NCI-H1694 (cell line): ENCODE results near the gene ZNF568.

ENCODE experiments used
- DNase-seq: peaks from one replicate; lab custom pipeline; 2025; lab: John Stamatoyannopoulos, UW

ZNF568 gene

GRCh38 chr19:36915992-36916830 is at the start of gene ZNF568, which contains the start of gene ZNF829:
ZNF568 (plus strand) TSS chr19:36916332; CDS start chr19:36922771, 6,439 bp downstream.
ZNF829 (minus strand) TSS chr19:36916291; CDS start chr19:36915167, 1,124 bp downstream.
- DNase-seq, result no peak

GRCh38 chr19:36876993-36877938 is 38.9 kb upstream of the ZNF568 start:
- DNase-seq, result no peak

GRCh38 chr19:36891768-36892357 is 24.3 kb upstream of the ZNF568 start:
- DNase-seq, result no peak

- no peak for DNase-seq
These were observed 21.2 kb upstream of the ZNF568 start for GRCh38 chr19:36894849-36895383.

GRCh38 chr19:36898422-36898821 is 17.7 kb upstream of the ZNF568 start:
- no peak for DNase-seq

GRCh38 chr19:36916991-36917390 is 859 bp downstream of the ZNF568 start:
- no peak for DNase-seq

- DNase-seq, result no peak
These were observed 2.0 kb downstream of the ZNF568 start for GRCh38 chr19:36918090-36918489.

- no peak for DNase-seq
These were observed 15.6 kb downstream of the ZNF568 start for GRCh38 chr19:36931684-36932083.

GRCh38 chr19:36939153-36939552 is 23.0 kb downstream of the ZNF568 start:
- DNase-seq, result no peak

- DNase-seq, result no peak
These were observed 34.4 kb downstream of the ZNF568 start for GRCh38 chr19:36950335-36951119.

- DNase-seq, result no peak
These were observed 46.2 kb downstream of the ZNF568 start for GRCh38 chr19:36962346-36962745.

GRCh38 chr19:36963280-36963679 is 47.1 kb downstream of the ZNF568 start:
- DNase-seq, result no peak

- DNase-seq, result no peak
These were observed 56.4 kb downstream of the ZNF568 start for GRCh38 chr19:36972571-36972970.

- DNase-seq, result no peak
These were observed 57.1 kb downstream of the ZNF568 start for GRCh38 chr19:36973021-36973843.

- DNase-seq, result no peak
These were observed 57.7 kb downstream of the ZNF568 start for GRCh38 chr19:36973844-36974195.

GRCh38 chr19:36986131-36986530 is 70.0 kb downstream of the ZNF568 start:
- no peak for DNase-seq

- DNase-seq, result no peak
These were observed 70.5 kb downstream of the ZNF568 start for GRCh38 chr19:36986601-36987000.

- DNase-seq, result no peak
These were observed 71.0 kb downstream of the ZNF568 start for GRCh38 chr19:36987091-36987490.

GRCh38 chr19:36997152-36997842 is 81.2 kb downstream of the ZNF568 start:
- no peak for DNase-seq

GRCh38 chr19:36997843-36998235 is 81.7 kb downstream of the ZNF568 start:
- no peak for DNase-seq
